ENCODE data around the gene NTNG1.

- TF ChIP-seq, protein P1, sequence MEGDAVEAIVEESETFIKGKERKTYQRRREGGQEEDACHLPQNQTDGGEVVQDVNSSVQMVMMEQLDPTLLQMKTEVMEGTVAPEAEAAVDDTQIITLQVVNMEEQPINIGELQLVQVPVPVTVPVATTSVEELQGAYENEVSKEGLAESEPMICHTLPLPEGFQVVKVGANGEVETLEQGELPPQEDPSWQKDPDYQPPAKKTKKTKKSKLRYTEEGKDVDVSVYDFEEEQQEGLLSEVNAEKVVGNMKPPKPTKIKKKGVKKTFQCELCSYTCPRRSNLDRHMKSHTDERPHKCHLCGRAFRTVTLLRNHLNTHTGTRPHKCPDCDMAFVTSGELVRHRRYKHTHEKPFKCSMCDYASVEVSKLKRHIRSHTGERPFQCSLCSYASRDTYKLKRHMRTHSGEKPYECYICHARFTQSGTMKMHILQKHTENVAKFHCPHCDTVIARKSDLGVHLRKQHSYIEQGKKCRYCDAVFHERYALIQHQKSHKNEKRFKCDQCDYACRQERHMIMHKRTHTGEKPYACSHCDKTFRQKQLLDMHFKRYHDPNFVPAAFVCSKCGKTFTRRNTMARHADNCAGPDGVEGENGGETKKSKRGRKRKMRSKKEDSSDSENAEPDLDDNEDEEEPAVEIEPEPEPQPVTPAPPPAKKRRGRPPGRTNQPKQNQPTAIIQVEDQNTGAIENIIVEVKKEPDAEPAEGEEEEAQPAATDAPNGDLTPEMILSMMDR (IDR thresholded peaks at IDR 0.05; ENCODE audit: borderline replicate concordance, extremely low read depth, low read length, poor library complexity, severe bottlenecking), result no peak
- no peak for TF ChIP-seq EZH2 (IDR thresholded peaks at IDR 0.05; ENCODE audit: borderline replicate concordance, low read depth, low read length, severe bottlenecking)
Observed at GRCh38 chr1:107389410-107390396, 248.9 kb downstream of the NTNG1 start.

Data from DND-41 (cell line).